A673 (cell line): ENCODE data around the gene LRRC2.
"Not testable (repeated sequence)": the region's sequence is repeated elsewhere in the genome, so short reads cannot be mapped to it uniquely, and the experiment has no call there.

Experiments used
- EZH2 ChIP-seq: fragments of 200-600 bp; sonication (generic); IDR thresholded peaks from 2 replicates; pipeline ENCODE4 v1.6.1; 2017; ENCODE audit warnings: borderline replicate concordance, low read depth, mild to moderate bottlenecking, mixed read lengths, antibody characterized with exemption, low read length; ENCODE audit not compliant: poor library complexity, severe bottlenecking
- TF ChIP-seq, protein P1 (sequence below): fragments of 300-800, 200-600 bp; sonication (generic); conservative IDR thresholded peaks from 2 replicates; pipeline ENCODE4 v1.5.1; 2017; ENCODE audit warnings: low read depth, mild to moderate bottlenecking, antibody characterized with exemption, low read length, moderate library complexity, mixed read lengths

- TF ChIP-seq, protein P1, sequence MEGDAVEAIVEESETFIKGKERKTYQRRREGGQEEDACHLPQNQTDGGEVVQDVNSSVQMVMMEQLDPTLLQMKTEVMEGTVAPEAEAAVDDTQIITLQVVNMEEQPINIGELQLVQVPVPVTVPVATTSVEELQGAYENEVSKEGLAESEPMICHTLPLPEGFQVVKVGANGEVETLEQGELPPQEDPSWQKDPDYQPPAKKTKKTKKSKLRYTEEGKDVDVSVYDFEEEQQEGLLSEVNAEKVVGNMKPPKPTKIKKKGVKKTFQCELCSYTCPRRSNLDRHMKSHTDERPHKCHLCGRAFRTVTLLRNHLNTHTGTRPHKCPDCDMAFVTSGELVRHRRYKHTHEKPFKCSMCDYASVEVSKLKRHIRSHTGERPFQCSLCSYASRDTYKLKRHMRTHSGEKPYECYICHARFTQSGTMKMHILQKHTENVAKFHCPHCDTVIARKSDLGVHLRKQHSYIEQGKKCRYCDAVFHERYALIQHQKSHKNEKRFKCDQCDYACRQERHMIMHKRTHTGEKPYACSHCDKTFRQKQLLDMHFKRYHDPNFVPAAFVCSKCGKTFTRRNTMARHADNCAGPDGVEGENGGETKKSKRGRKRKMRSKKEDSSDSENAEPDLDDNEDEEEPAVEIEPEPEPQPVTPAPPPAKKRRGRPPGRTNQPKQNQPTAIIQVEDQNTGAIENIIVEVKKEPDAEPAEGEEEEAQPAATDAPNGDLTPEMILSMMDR: not testable (repeated sequence)
- not testable (repeated sequence) for TF ChIP-seq EZH2
Measured at GRCh38 chr3:46577580-46578249, 11.6 kb upstream of the LRRC2 start.
